GM06990 (cell line): ENCODE data around the gene CCDC154.

Source experiments
- DNase-seq: peaks from one replicate; pipeline ENCODE4 v3.0.0-alpha.2; 2011; ENCODE audit not compliant: insufficient read length; ENCODE audit errors: extremely low read depth
- H3K27me3 ChIP-seq: replicated peaks from 2 replicates; pipeline ENCODE4 v1.6.0; 2011; ENCODE audit warnings: low read length; ENCODE audit not compliant: control insufficient read depth, insufficient read depth
- H3K36me3 ChIP-seq: 2 replicates; pipeline ENCODE4 v1.5.1; 2011; ENCODE audit warnings: low read length; ENCODE audit not compliant: control insufficient read depth, insufficient read depth
- H3K4me3 ChIP-seq: replicated peaks from 2 replicates; pipeline ENCODE4 v1.5.1; 2011; ENCODE audit warnings: low read depth, mild to moderate bottlenecking, control low read depth, low read length
- CTCF ChIP-seq: IDR thresholded peaks from 2 replicates; pipeline ENCODE4 v1.5.1; 2011; ENCODE audit warnings: low read length, control low read depth, mild to moderate bottlenecking, inconsistent platforms; ENCODE audit not compliant: insufficient read depth, poor library complexity, severe bottlenecking

CCDC154 gene

DNA sequence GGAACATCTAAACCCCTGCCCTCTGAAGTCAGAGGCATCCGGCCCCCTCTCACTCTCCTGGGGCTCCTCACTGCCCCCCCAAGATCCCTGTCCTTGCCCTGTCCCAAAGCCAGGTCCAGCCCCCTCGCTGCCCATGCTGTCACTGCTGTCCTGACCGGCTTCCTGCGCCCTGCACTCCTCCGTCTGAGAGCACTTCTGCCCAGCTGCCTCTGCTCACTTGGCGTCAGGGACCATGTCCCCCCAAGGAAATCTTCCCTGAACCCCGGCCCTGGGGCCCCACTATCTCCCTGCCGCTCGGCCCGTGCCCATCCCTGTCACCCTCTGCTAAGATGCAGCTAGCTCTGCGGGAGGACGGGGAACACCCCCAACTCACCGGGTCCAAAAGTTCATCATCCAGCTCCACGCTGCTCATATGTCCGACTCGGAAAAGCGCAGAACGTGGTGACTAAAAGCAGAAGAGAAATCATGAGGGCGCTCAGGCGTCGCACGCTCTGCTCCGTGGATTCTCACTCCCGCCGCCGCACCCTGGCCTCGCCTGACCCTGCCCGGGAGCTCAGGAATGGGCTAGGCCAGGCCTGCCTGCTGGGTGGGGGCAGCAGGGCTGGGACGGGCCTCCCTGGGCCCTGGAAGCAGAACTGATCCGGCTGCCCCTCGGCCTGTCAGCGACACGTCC lies 20.7 kb upstream of the CCDC154 start:
- H3K27me3 ChIP-seq, result no peaks in the 10 kb centered on the region
- H3K4me3 ChIP-seq, result no peak overlapping the region
- H3K36me3 ChIP-seq, result peaks cover 9% of the 10 kb centered on the region
- no peak for DNase-seq
- no peak for TF ChIP-seq CTCF

GRCh38 chr16:1464196-1464893 lies 20.0 kb upstream of the CCDC154 start:
- H3K27me3 ChIP-seq, result no peaks in the 10 kb centered on the region
- DNase-seq, result peak; percentile 3
- no peak for TF ChIP-seq CTCF
- H3K36me3 ChIP-seq, result peaks cover 9% of the 10 kb centered on the region
- H3K4me3 ChIP-seq, result no peak overlapping the region

GRCh38 chr16:1461146-1461545 lies 16.8 kb upstream of the CCDC154 start:
- no peaks in the 10 kb centered on the region for H3K27me3 ChIP-seq
- no peak for TF ChIP-seq CTCF
- no peak overlapping the region for H3K4me3 ChIP-seq
- peaks cover 12% of the 10 kb centered on the region for H3K36me3 ChIP-seq
- no peak for DNase-seq

DNA sequence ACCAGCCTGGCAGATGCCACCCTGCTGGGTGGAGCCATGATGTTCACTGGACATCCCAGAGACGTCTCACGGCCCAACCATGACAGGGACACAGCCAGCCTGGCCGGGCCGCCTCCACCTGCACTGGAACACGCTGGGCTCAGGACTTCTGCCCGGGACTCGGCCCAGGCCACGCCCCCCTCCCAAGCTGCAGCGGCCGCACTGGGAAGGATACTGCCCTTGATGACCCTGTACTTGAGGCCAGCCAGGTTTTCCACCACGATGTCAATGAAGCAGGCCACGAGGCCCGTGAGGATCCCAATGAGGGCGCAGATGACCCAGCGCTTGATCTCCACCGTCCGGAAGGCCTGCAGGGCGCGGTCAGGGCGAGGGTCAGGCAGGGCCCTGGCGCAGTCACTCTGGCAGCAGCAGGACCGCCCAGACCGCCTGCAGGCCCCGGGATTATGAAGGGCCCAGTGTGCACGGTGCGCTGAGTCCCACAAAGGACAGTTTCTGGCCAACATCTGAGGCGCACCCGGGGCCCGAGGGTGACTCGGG lies 16.3 kb upstream of the CCDC154 start:
- no peak for TF ChIP-seq CTCF
- DNase-seq, result peak; percentile 9
- Histone ChIP-seq H3K4me3 (no peak overlapping the region), H3K27me3 (no peaks in the 10 kb centered on the region), H3K36me3 (peaks cover 14% of the 10 kb centered on the region)

GRCh38 chr16:1459967-1460366 lies 15.6 kb upstream of the CCDC154 start:
- H3K36me3 ChIP-seq, result peaks cover 15% of the 10 kb centered on the region
- H3K27me3 ChIP-seq, result no peaks in the 10 kb centered on the region
- TF ChIP-seq CTCF, result no peak
- H3K4me3 ChIP-seq, result no peak overlapping the region
- peak; percentile 8 for DNase-seq
